GM12892 (cell line): ENCODE data around the gene SPP1.
A peak's percentile ranks its signal among the peaks of the same experiment; 100 is the strongest.

Experiments used
- DNase-seq: peaks from one replicate; pipeline ENCODE4 v3.0.0; 2011; ENCODE audit not compliant: insufficient read length
- FAIRE-seq: peaks from 2 replicates; lab custom pipeline; 2011; peaks lifted over from hg19 to GRCh38; lab: Jason Lieb, UNC
- POLR2A ChIP-seq: IDR thresholded peaks from 2 replicates; pipeline ENCODE4 v1.6.1; 2011; ENCODE audit warnings: low read depth, low read length, control low read depth
- POLR2AphosphoS5 ChIP-seq: IDR thresholded peaks from 2 replicates; pipeline ENCODE4 v1.6.1; 2011; ENCODE audit warnings: low read depth, low read length, control low read depth
- TAF1 ChIP-seq: IDR thresholded peaks from 2 replicates; pipeline ENCODE4 v1.6.1; 2011; ENCODE audit warnings: low read depth, mild to moderate bottlenecking, control low read depth, low read length, borderline replicate concordance

Gene SPP1

GRCh38 chr4:88002786-88003185 is 27.3 kb downstream of the SPP1 start:
- TF ChIP-seq POLR2AphosphoS5 (no peak), TAF1 (no peak), POLR2A (no peak)
- DNase-seq, result no peak
- no peak for FAIRE-seq

- DNase-seq (no peak), FAIRE-seq (no peak)
- TF ChIP-seq TAF1 (no peak), POLR2AphosphoS5 (no peak), POLR2A (no peak)
Measured at GRCh38 chr4:88003261-88003660, 27.7 kb downstream of the SPP1 start.

GRCh38 chr4:88005076-88005475 is 29.6 kb downstream of the SPP1 start:
- FAIRE-seq (no peak), DNase-seq (no peak)
- TF ChIP-seq POLR2AphosphoS5, result no peak

GRCh38 chr4:88005946-88006345 is 30.4 kb downstream of the SPP1 start:
- TF ChIP-seq POLR2A, result no peak
- TF ChIP-seq POLR2AphosphoS5, result no peak
- no peak for TF ChIP-seq TAF1
- DNase-seq (no peak), FAIRE-seq (no peak)

- FAIRE-seq, result peak; percentile 72
- DNase-seq, result no peak
- no peak for TF ChIP-seq TAF1
- no peak for TF ChIP-seq POLR2AphosphoS5
- TF ChIP-seq POLR2A, result no peak
Measured at GRCh38 chr4:88006956-88007303, 31.4 kb downstream of the SPP1 start.

- DNase-seq (peak; percentile 72), FAIRE-seq (peak; percentile 96)
- TF ChIP-seq TAF1 (no peak), POLR2AphosphoS5 (no peak), POLR2A (peak; percentile 66; the same call in 1 of the 2 replicates)
Measured at GRCh38 chr4:88007304-88008121, 32.0 kb downstream of the SPP1 start, which contains the start of gene PKD2. Gene PKD2 (plus strand): TSS chr4:88007635. CDS start chr4:88007734, 99 bp downstream.

- TF ChIP-seq POLR2AphosphoS5, result no peak
- TF ChIP-seq TAF1, result no peak
- no peak for TF ChIP-seq POLR2A
- peak; percentile 57 for FAIRE-seq
- DNase-seq, result peak; percentile 25
Measured at GRCh38 chr4:88008122-88008742, 32.7 kb downstream of the SPP1 start.

GRCh38 chr4:88008743-88009171 is 33.2 kb downstream of the SPP1 start:
- TF ChIP-seq TAF1 (no peak), POLR2AphosphoS5 (no peak), POLR2A (no peak)
- FAIRE-seq, result no peak
- DNase-seq, result no peak

GRCh38 chr4:88009871-88010270 is 34.4 kb downstream of the SPP1 start:
- DNase-seq (no peak), FAIRE-seq (no peak)
- TF ChIP-seq POLR2AphosphoS5 (no peak), POLR2A (no peak), TAF1 (no peak)

- FAIRE-seq (no peak), DNase-seq (no peak)
- TF ChIP-seq TAF1 (no peak), POLR2AphosphoS5 (no peak), POLR2A (no peak)
Measured at GRCh38 chr4:88010966-88011365, 35.5 kb downstream of the SPP1 start.

GRCh38 chr4:88012647-88013046 is 37.1 kb downstream of the SPP1 start:
- TF ChIP-seq TAF1 (no peak), POLR2AphosphoS5 (no peak), POLR2A (no peak)
- DNase-seq (no peak), FAIRE-seq (no peak)

GRCh38 chr4:88014386-88014905 is 38.9 kb downstream of the SPP1 start:
- no peak for DNase-seq
- no peak for FAIRE-seq
- TF ChIP-seq TAF1 (no peak), POLR2A (no peak), POLR2AphosphoS5 (no peak)
